Body of pancreas (tissue), 4 donors: ENCODE data around the gene SNRPB2. TPM values are rescaled to one million over a fixed set of nuclear protein-coding genes. Genes with fewer than 3 reads are reported as not detected.

Source experiments
- ATAC-seq: fragments of 150-250 bp; one replicate; pipeline ENCODE4 v1.9.1; 2016
- DNase-seq, 4 donors: peaks; one replicate each; pipeline ENCODE4 v3.0.0-alpha.2; 2019
- H3K27ac ChIP-seq, 4 donors: fragments of 200-600 bp; sonication (generic); 1 replicate in 3 of 4; 2 replicates in 1 of 4; pipeline versions ENCODE4 v1.5.1 to v1.6.1; 2016 to 2019; ENCODE audit warnings: mild to moderate bottlenecking in 1 of 4, mixed read lengths in 1 of 4, moderate library complexity in 1 of 4
- H3K27me3 ChIP-seq, 2 donors: fragments of 200-600 bp; sonication (generic); one replicate each; pipeline ENCODE4 v1.6.0; 2016; ENCODE audit warnings: mild to moderate bottlenecking in 1 of 2
- H3K36me3 ChIP-seq, 2 donors: fragments of 200-600 bp; sonication (generic); replicated peaks in 1 of 2; 2 replicates each; pipeline ENCODE4 v1.5.1; 2016; ENCODE audit warnings: low read depth in 2 of 2; ENCODE audit not compliant: insufficient read depth in 1 of 2
- H3K4me1 ChIP-seq: fragments of 200-600 bp; sonication (generic); one replicate; pipeline ENCODE4 v1.6.0; 2016
- H3K4me3 ChIP-seq, 2 donors: fragments of 200-600 bp; sonication (generic); 1 replicate in 1 of 2; 2 replicates in 1 of 2; pipeline ENCODE4 v1.5.1; 2016 to 2019
- H3K9me3 ChIP-seq, 3 donors: fragments of 200-600 bp; sonication (generic); 1 replicate in 2 of 3; 2 replicates in 1 of 3; pipeline ENCODE4 v1.5.1; 2016
- POLR2A ChIP-seq, 3 donors: fragments of 450-650 bp; IDR thresholded peaks; one replicate each; pipeline ENCODE4 v1.6.1; 2016; ENCODE audit warnings: antibody characterized with exemption in 3 of 3, mild to moderate bottlenecking in 2 of 3
- WGBS, 2 donors: methylation state at CpG; one replicate each; pipeline ENCODE4 v1.1.5; 2017; 5-methylcytosine and 5-hydroxymethylcytosine counted together
- intact Hi-C: fragments of 100-400 bp; cut with DNase I; formaldehyde crosslinking; loops from one replicate; pipeline ENCODE4 v1.15.1; 2023
- total RNA-seq, 2 donors: library from RNA; depleted of rRNA; stranded (reverse); fragments of >200 nt; gene quantifications; one replicate each; pipeline ENCODE4 v1.1.0, GENCODE V29; 2016
- TF ChIP-seq, protein P1 (sequence below), 7 experiments: fragments of 450-650 bp in 4 of 7; fragments of 200-600 bp in 3 of 7; sonication (generic) in 3 of 7; IDR thresholded peaks; one replicate each; pipeline ENCODE4 v1.5.1; 2016 to 2019; ENCODE audit warnings: antibody characterized with exemption in 7 of 7

Gene SNRPB2
- total RNA-seq, 2 donors from 2014 or later, result 9.9 TPM

DNA sequence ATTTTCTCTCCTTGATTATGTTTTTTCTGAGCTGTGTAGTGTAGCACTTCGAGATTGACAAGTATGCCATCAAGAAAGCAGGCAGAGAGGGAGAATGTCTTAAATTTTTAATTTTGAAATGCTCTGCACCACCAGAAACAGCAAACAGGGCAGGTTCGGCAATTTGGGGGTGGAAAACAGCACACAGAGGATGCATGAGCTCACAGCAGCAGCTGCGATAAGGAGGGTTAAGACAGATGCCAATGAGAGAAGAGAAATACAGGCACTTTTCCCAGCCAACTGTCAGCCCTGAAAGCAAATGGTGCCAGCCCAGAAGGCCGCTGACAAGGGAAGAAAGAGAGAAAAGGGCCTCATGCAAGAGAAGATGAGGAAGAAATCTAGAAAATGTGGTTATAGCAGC, 15.1 kb upstream of the SNRPB2 start:
- WGBS, 2 donors, result 61 to 65% methylated on average over 4 of the region's 4 CpGs
- H3K9me3 ChIP-seq, result no peaks in the 10 kb centered on the region
- H3K27ac ChIP-seq, result no peak overlapping the region
- intact Hi-C loops, result no loop called here
- no peaks in the 10 kb centered on the region for H3K27me3 ChIP-seq
- DNase-seq, result no peak
- no peak for ATAC-seq
- no peak for TF ChIP-seq POLR2A (IDR thresholded peaks at IDR 0.05)
- TF ChIP-seq, protein P1, sequence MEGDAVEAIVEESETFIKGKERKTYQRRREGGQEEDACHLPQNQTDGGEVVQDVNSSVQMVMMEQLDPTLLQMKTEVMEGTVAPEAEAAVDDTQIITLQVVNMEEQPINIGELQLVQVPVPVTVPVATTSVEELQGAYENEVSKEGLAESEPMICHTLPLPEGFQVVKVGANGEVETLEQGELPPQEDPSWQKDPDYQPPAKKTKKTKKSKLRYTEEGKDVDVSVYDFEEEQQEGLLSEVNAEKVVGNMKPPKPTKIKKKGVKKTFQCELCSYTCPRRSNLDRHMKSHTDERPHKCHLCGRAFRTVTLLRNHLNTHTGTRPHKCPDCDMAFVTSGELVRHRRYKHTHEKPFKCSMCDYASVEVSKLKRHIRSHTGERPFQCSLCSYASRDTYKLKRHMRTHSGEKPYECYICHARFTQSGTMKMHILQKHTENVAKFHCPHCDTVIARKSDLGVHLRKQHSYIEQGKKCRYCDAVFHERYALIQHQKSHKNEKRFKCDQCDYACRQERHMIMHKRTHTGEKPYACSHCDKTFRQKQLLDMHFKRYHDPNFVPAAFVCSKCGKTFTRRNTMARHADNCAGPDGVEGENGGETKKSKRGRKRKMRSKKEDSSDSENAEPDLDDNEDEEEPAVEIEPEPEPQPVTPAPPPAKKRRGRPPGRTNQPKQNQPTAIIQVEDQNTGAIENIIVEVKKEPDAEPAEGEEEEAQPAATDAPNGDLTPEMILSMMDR (IDR thresholded peaks at IDR 0.05), result no peak
- no peak overlapping the region for H3K4me3 ChIP-seq
- H3K36me3 ChIP-seq, result no peaks in the 10 kb centered on the region
- no peaks in the 10 kb centered on the region for H3K4me1 ChIP-seq

DNA sequence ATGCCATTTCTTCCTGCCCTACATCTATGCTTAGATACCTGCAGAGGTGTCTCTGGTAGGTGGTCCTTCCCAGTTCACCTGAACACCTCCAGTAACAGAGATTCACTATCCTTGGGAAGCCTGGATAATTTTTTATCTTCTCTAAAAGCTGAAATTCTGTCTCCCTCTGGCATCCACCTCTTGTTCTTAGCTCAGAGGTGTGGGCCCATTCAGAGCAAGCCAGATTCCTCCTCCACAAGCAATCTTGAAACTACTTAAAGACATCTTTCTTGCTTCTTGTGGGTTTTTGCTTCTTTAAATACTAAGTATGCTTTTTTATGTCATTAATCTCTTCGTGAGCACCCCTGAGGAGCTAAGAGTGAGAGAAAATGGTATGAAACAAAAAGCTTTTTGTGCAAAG, 10.4 kb upstream of the SNRPB2 start:
- intact Hi-C loops, result no loop called here
- WGBS, 2 donors, result 47 to 73% methylated on average over 1 of the region's 1 CpG
- no peak overlapping the region for H3K4me3 ChIP-seq
- H3K36me3 ChIP-seq, result no peaks in the 10 kb centered on the region
- TF ChIP-seq POLR2A (IDR thresholded peaks at IDR 0.05), result no peak
- TF ChIP-seq, protein P1 (IDR thresholded peaks at IDR 0.05), result no peak
- H3K27me3 ChIP-seq, result no peaks in the 10 kb centered on the region
- H3K4me1 ChIP-seq, result no peaks in the 10 kb centered on the region
- DNase-seq (no peak), ATAC-seq (no peak)
- no peak overlapping the region for H3K27ac ChIP-seq
- H3K9me3 ChIP-seq, result no peaks in the 10 kb centered on the region

DNA sequence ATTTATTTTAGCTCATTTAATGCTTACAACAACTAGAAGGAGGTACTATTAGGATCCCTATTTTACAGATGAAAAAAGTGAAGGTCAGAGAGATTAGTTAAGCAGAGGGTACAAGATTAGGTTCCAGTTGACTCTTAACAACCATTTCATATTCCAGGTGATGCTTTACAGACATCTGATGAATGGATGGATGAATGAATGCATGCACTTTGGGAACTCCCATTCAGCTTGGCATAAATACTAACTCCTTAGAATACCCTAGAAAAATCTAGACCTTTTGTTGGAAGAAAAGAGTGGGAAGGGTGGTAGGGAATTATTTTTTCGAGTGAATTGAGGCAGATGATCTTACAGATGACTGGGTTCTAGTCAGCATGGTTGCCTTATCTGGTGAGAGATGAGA, 746 bp upstream of the SNRPB2 start:
- intact Hi-C loops, result no loop called here
- Histone ChIP-seq H3K9me3 (no peaks in the 10 kb centered on the region), H3K36me3 (peaks cover 0 to 2% of the 10 kb centered on the region in 2 donors), H3K4me3 (peak overlapping the region in 1 of 2 donors; percentile 78), H3K27ac (no peak overlapping the region), H3K4me1 (peaks cover 10% of the 10 kb centered on the region), H3K27me3 (no peaks in the 10 kb centered on the region)
- ATAC-seq, result no peak
- DNase-seq, result no peak
- TF ChIP-seq POLR2A (IDR thresholded peaks at IDR 0.05), result no peak
- TF ChIP-seq, protein P1 (IDR thresholded peaks at IDR 0.05), result no peak
- WGBS, 2 donors, result 89 to 100% methylated on average over 1 of the region's 1 CpG

DNA sequence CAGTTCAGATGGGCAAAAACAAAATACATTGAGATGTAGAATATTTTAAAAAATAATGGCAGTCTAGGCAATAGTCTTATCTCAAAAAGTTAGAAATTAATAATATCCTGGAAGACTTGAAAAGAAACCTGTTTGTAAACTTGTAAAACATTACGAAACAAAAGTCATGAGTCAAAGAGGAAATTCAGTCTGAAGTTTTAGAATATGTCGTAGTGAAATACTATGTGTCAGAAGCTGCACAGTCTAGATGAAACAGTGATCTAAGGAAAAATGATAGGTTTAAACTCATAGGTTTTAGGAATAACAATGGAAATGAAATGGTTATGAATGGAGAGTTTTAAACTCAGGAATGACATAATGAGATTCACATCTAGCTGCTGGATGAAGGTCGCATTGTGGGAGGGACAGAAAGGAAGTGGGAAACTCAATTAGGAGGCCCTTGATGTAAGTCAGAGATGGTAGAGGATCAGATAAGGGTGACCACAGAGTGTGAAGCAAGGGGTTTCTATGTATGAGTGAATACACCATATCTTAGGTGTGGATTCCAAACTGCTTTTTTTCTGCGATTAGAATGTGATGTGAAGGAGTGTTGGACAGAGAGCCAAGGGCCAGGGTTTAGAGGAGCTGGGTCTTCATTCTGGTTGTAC, 2.8 kb downstream of the SNRPB2 start:
- Histone ChIP-seq H3K9me3 (no peaks in the 10 kb centered on the region), H3K27me3 (no peaks in the 10 kb centered on the region), H3K27ac (no peak overlapping the region), H3K36me3 (peaks cover 0 to 6% of the 10 kb centered on the region in 2 donors), H3K4me1 (peaks cover 10% of the 10 kb centered on the region), H3K4me3 (no peak overlapping the region)
- ATAC-seq, result no peak
- no peak for DNase-seq
- intact Hi-C loops, result no loop called here
- WGBS, 2 donors, result 80 to 86% methylated on average over 4 of the region's 4 CpGs
- TF ChIP-seq POLR2A (IDR thresholded peaks at IDR 0.05), result no peak
- TF ChIP-seq, protein P1 (IDR thresholded peaks at IDR 0.05), result no peak
